Endometrium (tissue), 2 donors: Measurements from ENCODE around the gene SOX4.
"Not testable (repeated sequence)": the region's sequence is repeated elsewhere in the genome, so short reads cannot be mapped to it uniquely, and the experiment has no call there.

Source experiments
- FAIRE-seq: peaks from 2 replicates; lab custom pipeline; 2012; peaks lifted over from hg19 to GRCh38; lab: Jason Lieb, UNC
- donor health status: control.
- donor health status: control.

SOX4 gene

DNA sequence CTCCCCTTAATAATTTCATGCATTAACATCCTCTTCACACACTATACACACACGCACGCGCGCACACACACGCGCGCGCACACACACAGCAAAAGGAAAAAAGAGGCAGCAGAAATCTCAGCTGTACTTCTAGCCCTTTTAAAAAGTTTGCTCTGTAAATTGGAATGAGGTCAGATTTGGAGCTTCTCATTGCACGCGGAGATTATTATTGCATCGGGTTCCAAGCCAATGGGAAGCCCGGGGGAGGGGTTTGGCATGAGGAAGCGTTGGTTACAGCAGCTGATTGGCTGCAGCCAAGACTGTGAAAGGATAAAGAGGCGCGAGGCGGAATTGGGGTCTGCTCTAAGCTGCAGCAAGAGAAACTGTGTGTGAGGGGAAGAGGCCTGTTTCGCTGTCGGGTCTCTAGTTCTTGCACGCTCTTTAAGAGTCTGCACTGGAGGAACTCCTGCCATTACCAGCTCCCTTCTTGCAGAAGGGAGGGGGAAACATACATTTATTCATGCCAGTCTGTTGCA is at the start of gene SOX4:
Gene SOX4, plus strand, starts transcription at position 340 of the 515 bp plus-strand sequence. CDS start 784 bp downstream, outside the sequence.
- FAIRE-seq = peak; percentile 99

DNA sequence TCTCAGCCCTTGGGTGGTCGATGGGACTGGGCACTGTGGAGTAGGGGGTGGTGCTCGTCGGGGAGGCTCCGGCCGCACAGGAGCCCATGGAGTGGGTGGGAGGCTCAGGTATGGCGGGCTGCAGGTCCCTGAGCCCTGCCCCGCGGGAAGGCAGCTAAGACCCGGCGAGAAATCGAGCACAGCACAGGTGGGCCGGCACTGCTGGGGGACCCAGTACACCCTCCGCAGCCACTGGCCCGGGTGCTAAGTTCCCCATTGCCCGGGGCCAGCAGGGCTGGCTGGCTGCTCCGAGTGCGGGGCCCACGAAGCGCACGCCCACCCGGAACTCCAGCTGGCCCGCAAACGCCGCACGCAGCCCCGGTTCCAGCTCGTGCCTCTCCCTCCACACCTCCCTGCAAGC is 41.3 kb upstream of the SOX4 start:
- not testable (repeated sequence) for FAIRE-seq

DNA sequence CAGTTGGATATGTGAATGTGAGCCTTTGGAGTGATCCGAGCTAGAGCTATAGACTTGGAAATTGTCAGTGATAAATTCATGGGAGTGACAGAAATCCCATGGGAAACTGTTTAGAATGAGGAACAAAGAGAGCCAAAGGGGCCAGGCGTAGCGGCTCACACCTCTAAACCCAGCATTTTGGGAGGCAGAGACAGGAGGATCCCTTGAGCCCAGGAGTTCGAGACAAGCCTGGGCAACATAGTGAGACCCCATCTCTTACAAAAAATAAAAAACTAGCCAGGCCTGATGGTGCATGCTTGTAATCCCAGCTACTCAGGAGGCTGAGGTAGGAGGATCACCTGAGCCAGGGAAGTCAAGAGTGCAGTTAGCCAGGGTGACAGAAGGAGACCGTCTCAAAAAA is 39.3 kb upstream of the SOX4 start:
- FAIRE-seq = no peak

DNA sequence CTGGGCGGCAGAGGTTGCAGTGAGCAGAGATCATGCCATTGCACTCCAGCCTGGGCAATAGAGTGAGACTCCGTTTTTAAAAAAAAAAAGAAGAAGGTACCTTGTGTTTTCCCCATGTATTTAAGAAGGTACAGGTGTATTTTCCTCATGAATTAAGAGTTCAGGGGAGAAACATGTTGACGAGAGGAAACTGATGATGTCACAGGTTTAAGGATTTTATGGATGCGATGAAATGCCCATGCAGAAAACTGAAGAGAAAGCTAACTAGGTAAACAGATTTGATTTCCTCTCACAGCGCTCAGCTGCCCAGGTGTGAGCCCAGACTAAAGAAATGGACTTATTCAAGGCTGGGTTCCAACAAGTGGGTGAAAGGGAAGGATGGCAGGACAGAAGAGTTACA is 38.4 kb upstream of the SOX4 start:
- FAIRE-seq = no peak

DNA sequence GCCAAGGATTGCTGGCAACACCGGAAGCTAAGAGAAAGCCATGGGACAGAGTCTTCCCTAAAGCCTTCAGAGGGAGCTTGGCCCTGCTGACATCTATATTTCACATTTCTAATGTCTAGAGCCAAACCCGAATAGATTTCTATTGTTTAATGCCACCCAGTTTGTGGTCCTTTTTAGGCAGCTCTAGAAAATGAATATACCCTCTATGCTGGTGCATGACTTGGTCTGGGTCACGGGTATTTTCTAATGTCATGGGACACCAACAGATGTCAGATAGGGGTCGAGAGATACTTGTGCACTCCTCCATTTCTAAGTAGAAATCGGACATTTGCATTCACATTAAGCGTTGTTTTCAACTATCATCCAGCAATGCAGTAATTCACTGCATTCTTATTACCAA is 37.0 kb upstream of the SOX4 start:
- FAIRE-seq = no peak

DNA sequence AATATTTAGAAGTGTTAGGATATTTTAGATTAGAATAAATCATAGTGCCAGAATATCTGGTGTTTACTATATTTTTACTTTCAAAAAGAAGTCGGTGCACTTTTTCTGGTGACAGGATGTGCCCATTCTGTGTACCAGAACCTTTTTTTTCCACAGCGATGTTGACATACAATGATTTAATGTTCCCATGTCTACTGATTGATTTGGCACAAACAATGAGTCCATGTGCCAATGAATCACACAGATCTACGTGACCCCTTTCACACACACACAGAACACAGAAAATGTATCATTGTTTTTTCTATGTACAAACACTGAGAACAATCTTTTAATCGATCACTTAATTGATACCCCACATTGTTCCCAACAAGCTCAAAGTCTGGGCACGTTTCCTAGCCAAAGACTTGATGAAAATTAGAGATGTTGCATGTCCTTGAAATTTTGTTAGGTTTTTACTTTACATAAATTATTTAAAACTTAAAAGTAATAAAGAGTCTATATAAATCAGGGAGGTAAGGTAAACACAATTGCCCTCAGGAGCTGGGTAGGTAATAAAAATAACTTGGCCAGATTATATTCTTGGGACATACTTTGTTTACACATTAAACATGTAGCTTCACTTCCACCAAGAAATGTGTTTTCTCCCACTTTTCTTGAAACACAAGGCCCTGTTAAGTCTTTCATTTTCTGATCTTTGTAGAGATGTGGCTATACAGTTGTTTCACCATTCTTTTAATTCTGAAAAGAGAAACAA is 36.4 kb upstream of the SOX4 start:
- FAIRE-seq = no peak

DNA sequence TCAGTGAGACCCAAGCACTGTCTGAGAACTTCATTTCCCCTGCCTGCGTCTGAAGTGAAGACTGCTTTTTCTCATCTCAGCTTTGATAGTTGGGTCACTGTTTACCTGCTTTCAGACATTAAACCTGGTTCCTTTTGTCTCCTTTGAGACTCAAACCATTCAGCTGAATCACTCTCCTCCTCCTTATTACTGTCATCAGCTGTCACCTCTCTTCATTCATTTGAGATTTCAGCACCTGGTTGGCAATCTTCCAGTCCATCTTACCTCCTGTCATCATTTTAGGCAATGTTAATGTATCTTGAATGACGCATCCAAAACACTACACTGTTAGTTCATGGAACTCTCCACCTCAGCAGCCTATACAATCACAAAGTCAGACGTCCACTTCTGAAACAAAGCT is 34.3 kb upstream of the SOX4 start:
- FAIRE-seq = no peak

DNA sequence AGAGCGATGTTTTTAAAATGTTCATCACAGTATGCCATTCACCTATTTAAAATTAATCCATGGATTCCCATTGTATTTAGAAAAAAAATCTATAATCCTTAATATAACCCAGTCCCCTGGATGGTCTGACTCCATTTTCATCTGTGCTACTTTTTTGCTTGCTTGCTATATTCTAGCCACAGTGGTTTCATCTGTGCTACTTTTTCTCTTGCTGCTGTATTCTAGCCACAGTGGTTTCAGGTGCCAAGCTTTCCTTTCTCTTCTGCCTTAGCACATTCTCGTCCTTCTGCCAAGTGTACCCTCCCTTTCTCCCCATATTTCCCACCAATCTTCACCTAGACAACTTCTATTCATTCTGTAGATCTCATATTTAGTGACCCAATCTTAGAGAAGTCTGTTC is 33.3 kb upstream of the SOX4 start:
- FAIRE-seq = no peak

DNA sequence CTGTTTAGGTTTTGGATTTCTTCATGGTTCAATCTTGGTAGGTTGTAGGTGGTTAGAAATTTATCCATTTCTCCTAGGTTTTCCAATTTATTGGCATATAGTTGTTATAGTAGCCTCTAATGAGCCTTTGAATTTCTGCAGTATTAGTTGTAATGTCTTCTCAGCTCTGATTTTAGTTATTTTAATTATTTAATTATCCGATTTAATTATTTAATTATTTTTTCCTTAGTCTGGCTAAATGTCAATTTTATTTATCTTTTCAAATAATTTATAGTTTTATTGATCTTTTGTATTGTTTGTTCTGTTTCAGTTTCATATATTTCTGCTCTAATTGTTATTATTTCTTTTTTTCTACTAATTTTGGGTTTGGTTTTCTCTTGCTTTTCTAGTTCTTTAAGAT is 28.1 kb upstream of the SOX4 start:
- peak; percentile 77 for FAIRE-seq

- no peak for FAIRE-seq
Observed at GRCh38 chr6:21578523-21578922, 15.0 kb upstream of the SOX4 start.

- FAIRE-seq = no peak
Observed at GRCh38 chr6:21582651-21583050, 10.9 kb upstream of the SOX4 start.

GRCh38 chr6:21586300-21586699 is 7.3 kb upstream of the SOX4 start:
- FAIRE-seq = no peak

GRCh38 chr6:21586740-21587178 is 6.8 kb upstream of the SOX4 start:
- FAIRE-seq = no peak

- FAIRE-seq = no peak
Observed at GRCh38 chr6:21587179-21587960, 6.2 kb upstream of the SOX4 start.

DNA sequence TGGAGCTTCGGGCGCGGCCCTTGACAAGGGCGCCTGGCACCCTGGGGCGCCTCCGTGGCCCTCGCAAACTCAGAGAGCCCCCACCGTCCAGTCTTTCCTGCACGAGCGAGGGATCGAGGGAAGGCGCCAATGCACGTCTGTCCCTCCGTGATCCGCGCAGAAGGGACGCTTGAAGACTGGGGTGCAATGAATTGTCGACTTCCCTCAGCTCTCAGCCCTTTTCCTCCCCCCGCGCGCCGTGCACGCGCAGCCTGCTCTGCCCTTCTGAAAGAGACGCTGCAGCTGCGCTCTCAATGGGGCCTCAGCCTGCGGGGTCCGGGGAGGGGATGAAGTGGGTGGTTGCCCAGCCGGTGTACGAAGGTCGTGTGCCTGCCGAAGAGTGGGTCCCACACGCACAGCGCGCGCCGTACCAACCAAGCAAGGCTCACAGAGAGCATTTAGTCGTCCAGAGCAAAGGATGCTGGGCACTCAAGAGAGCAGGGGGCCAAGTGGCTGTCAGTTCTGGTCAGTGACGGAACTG is 5.5 kb upstream of the SOX4 start:
- FAIRE-seq = no peak

GRCh38 chr6:21588481-21589351 is 4.8 kb upstream of the SOX4 start:
- FAIRE-seq = peak; percentile 59

DNA sequence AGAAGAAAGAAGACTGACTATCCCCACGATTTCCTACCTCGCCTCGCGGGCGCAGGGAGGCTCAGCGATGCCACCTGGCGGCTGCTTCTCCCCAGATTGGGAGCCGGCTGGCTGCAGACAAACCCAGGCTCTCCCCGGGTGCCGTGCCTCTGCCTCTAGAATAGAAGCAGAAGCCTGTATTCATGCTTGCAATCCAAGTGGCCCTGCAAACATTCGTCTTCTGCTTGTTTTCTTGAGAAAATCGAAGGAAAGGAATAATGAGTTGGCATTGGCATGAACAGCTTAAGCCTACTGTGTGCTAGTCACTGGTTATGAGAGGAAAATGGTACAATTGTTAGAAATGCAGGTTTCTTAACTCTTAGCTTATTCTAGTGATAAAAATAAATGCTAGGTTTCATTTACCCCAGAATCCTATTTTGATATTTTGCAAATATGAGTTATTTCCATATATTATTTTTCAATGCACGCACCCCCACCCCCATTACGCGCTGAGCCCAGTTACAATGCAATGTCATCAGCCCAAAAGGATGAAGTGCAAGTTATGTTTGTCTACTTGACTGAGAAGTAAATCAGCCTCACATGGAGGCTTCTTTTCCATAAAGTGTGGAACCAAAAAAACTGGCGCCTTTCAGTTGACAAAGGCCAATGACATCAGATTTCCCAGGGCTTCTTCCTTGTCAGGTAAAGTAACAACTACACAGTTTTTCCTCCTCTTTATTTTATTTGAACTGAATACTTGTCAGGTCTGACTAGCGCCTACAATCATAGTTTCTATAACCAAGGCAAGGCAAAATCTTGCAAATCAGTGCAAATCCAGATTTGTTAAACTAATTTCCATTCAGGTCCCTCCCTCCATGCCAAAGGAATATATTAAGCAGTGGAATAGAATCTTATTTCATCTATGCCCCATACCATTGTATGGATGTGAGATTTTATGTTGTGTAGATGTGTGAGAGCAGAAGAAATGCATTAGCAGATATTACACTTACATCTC is 3.9 kb upstream of the SOX4 start:
- FAIRE-seq = no peak

DNA sequence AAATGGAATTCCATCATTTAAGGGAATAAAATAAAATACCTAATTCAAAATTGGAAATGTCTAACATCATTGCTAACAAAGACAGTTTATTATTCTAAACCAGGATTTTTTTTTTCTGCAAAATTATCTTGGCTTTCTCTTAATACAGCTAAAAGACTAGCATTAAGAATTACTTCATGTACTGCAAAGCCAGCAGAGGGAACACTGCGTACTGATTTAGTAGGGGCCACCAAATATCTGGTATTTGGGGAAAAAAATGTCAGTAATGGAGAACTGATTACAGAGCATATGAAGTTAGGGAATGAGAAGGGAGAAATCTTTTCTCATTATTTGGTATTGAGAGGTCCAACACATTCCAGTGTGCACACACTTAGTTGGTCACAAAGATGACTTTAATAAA is 3.2 kb upstream of the SOX4 start:
- peak; percentile 12 for FAIRE-seq

- no peak for FAIRE-seq
Observed at GRCh38 chr6:21591446-21591845, 2.1 kb upstream of the SOX4 start.

GRCh38 chr6:21592953-21593352 is 598 bp upstream of the SOX4 start:
- FAIRE-seq = no peak

DNA sequence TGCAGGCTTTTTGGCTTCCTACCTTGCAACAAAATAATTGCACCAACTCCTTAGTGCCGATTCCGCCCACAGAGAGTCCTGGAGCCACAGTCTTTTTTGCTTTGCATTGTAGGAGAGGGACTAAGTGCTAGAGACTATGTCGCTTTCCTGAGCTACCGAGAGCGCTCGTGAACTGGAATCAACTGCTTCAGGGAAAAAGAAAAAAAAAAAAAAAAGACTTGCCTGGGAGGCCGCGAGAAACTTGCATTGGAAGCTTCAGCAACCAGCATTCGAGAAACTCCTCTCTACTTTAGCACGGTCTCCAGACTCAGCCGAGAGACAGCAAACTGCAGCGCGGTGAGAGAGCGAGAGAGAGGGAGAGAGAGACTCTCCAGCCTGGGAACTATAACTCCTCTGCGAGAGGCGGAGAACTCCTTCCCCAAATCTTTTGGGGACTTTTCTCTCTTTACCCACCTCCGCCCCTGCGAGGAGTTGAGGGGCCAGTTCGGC is 420 bp downstream of the SOX4 start:
- FAIRE-seq = no peak
